ENCODE measurements around the gene DMBX1.

DNA sequence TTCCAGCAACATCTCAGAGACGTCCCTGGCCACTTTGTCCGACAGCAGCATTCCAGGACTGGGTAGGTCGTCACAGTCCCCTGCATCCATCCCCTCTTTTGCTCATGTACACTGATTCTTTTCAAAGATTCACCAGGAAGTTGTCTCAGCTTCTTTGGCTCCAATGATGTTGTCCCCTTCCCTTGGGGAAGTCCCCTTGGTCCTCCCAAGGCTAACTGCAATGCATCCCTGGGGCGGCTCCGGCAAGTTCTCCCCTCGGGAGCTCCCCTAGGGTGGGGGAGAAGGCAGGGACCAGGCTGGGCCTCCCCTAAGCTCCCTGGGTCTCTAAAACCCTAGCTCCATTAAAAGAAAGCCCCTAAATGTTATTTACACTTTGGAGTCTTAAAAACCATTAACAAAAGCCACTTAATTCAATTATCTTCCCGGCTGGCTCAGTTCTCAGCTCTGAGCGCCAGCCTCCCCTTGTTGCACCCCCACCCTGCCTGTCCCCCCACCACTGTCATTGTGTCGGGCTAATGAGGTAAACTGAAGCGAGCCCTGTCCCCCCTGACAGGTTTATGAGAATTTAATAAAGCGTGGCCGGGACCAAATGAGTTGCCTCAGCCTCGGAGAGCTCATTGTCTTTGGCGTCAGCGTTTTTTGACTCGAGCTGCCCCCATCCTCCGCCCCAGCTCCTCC lies 36.5 kb downstream of the DMBX1 start:
- TF ChIP-seq RAD21 (CRISPR knock-in tag; conservative IDR thresholded peaks at IDR 0.05 in 1 of 2, IDR thresholded peaks at IDR 0.05 in 1 of 2) (no peak), ZNF134 (CRISPR knock-in tag; conservative IDR thresholded peaks at IDR 0.05) (no peak), SIN3B (IDR thresholded peaks at IDR 0.05; ENCODE audit: low read depth) (no peak), ZNF764 (CRISPR knock-in tag; IDR thresholded peaks at IDR 0.05; ENCODE audit: low read depth) (no peak), EZH2 (IDR thresholded peaks at IDR 0.05; ENCODE audit: borderline replicate concordance, low read depth, low read length) (no peak), GATAD2A (IDR thresholded peaks at IDR 0.05) (no peak), NELFE (IDR thresholded peaks at IDR 0.05; ENCODE audit: insufficient read depth, insufficient read length) (no peak), YY1 (IDR thresholded peaks at IDR 0.05; ENCODE audit: borderline replicate concordance in 1 of 3, control insufficient read depth in 1 of 3, extremely low read depth in 1 of 3, insufficient read depth in 3 of 3, insufficient read length in 1 of 3, insufficient replicate concordance in 2 of 3, low read depth in 1 of 3, low read length in 2 of 3) (no peak), ZNF583 (CRISPR knock-in tag; IDR thresholded peaks at IDR 0.05) (no peak), ESRRA (IDR thresholded peaks at IDR 0.05; ENCODE audit: borderline replicate concordance, low read depth) (no peak)
